BJ (cell line): Measurements from ENCODE around the gene POLR3H. TPM values are rescaled to one million over a fixed set of nuclear protein-coding genes. Genes with fewer than 3 reads are reported as not detected.
"Not testable (repeated sequence)": the region's sequence is repeated elsewhere in the genome, so short reads cannot be mapped to it uniquely, and the experiment has no call there.

Experiments
- CTCF ChIA-PET: fragments of 350-600 bp; formaldehyde crosslinking; extraction: SDS; loops from one replicate; lab custom pipeline; 2021; ENCODE audit warnings: antibody characterized with exemption, inconsistent platforms; lab: Yijun Ruan, JAX
- POLR2A ChIA-PET: fragments of 300-600 bp; sonication (Branson Sonifier 250); formaldehyde crosslinking; extraction: SDS; loops from one replicate; lab custom pipeline; 2021; ENCODE audit warnings: antibody characterized with exemption; lab: Charles Lee
- DNase-seq: peaks from one replicate; pipeline ENCODE4 v3.0.0-alpha.2; 2011; ENCODE audit warnings: low read depth
- H3K27me3 ChIP-seq: 2 replicates; pipeline ENCODE4 v1.6.0; 2011; ENCODE audit warnings: low read length; ENCODE audit not compliant: control insufficient read depth, insufficient read depth
- H3K36me3 ChIP-seq: 2 replicates; pipeline ENCODE4 v1.5.1; 2011; ENCODE audit warnings: low read length; ENCODE audit not compliant: control insufficient read depth, insufficient read depth
- H3K4me3 ChIP-seq: 2 replicates; pipeline ENCODE4 v1.5.1; 2011; ENCODE audit warnings: low read depth, mild to moderate bottlenecking, control low read depth, low read length
- CTCF ChIP-seq: IDR thresholded peaks from 2 replicates; pipeline ENCODE4 v1.5.1; 2011; ENCODE audit warnings: low read depth, mild to moderate bottlenecking, control low read depth, inconsistent platforms, low read length, moderate library complexity; ENCODE audit not compliant: insufficient read depth
- polyA plus RNA-seq: library from polyadenylated mRNA; depleted of rRNA; stranded (reverse); fragments of >200 nt; gene quantifications from 2 replicates; pipeline ENCODE4 v1.2.3, GENCODE V29; 2011

POLR3H gene
- polyA plus RNA-seq, 1 experiment = 52.5 TPM

- Histone ChIP-seq H3K36me3 (no peaks in the 10 kb centered on the region), H3K27me3 (no peaks in the 10 kb centered on the region), H3K4me3 (peak overlapping the region; percentile 67)
- no peak for TF ChIP-seq CTCF
- POLR2A ChIA-PET = no interaction called here
- no peak for DNase-seq
- CTCF ChIA-PET = interaction anchor here (0.8 to 4.5 kb wide), 3 partner anchors 16 to 157 kb away, joined by 3 to 20 read pairs (median 5); no protein-coding TSS in a partner anchor
These were observed 17.1 kb upstream of the POLR3H start for GRCh38 chr22:41561335-41561734.

GRCh38 chr22:41560095-41560471, 15.8 kb upstream of the POLR3H start:
- POLR2A ChIA-PET = no interaction called here
- TF ChIP-seq CTCF = no peak

GRCh38 chr22:41558241-41558630, 14.0 kb upstream of the POLR3H start:
- H3K27me3 ChIP-seq, H3K4me3 ChIP-seq, H3K36me3 ChIP-seq, DNase-seq, POLR2A ChIA-PET: not testable (repeated sequence)
- CTCF ChIA-PET = interaction anchor here (1.0 to 1.8 kb wide), 7 partner anchors 9 to 39 kb away, joined by 3 to 13 read pairs (median 5); partner anchors contain the start of gene POLR3H

More at GRCh38 chr22:41560095-41560471, 15.8 kb upstream of the POLR3H start:
- CTCF ChIA-PET = interaction anchor here (1.1 to 4.5 kb wide), 4 partner anchors 26 to 156 kb away, joined by 3 to 20 read pairs (median 4); no protein-coding TSS in a partner anchor
- Histone ChIP-seq H3K27me3 (no peaks in the 10 kb centered on the region), H3K4me3 (peak overlapping the region; percentile 67), H3K36me3 (no peaks in the 10 kb centered on the region)
- no peak for DNase-seq

GRCh38 chr22:41557401-41558240, 13.4 kb upstream of the POLR3H start:
- ChIA-PET POLR2A (no interaction called here), CTCF (interaction anchor here (0.6 to 1.8 kb wide), 10 partner anchors 9 to 383 kb away, joined by 3 to 13 read pairs (median 4); partner anchors contain the start of gene POLR3H)
- Histone ChIP-seq H3K4me3 (no peak overlapping the region), H3K36me3 (no peaks in the 10 kb centered on the region), H3K27me3 (no peaks in the 10 kb centered on the region)
- no peak for DNase-seq
- no peak for TF ChIP-seq CTCF

- ChIA-PET CTCF (interaction anchor here (0.7 to 1.8 kb wide), 4 partner anchors 13 to 41 kb away, joined by 3 to 13 read pairs (median 4); partner anchors contain the start of gene POLR3H), POLR2A (no interaction called here)
- H3K36me3 ChIP-seq = no peaks in the 10 kb centered on the region
- no peak overlapping the region for H3K4me3 ChIP-seq
- no peaks in the 10 kb centered on the region for H3K27me3 ChIP-seq
- no peak for DNase-seq
- TF ChIP-seq CTCF = no peak
These were observed 12.3 kb upstream of the POLR3H start for GRCh38 chr22:41556561-41556960.
